GM12892 (cell line): ENCODE data around the gene AGR2.

Experiments
- POLR2A ChIP-seq: IDR thresholded peaks from 2 replicates; pipeline ENCODE4 v1.6.1; 2011; ENCODE audit warnings: low read depth, low read length, control low read depth
- POLR2AphosphoS5 ChIP-seq: IDR thresholded peaks from 2 replicates; pipeline ENCODE4 v1.6.1; 2011; ENCODE audit warnings: low read depth, low read length, control low read depth
- TAF1 ChIP-seq: IDR thresholded peaks from 2 replicates; pipeline ENCODE4 v1.6.1; 2011; ENCODE audit warnings: low read depth, mild to moderate bottlenecking, control low read depth, low read length, borderline replicate concordance

DNA sequence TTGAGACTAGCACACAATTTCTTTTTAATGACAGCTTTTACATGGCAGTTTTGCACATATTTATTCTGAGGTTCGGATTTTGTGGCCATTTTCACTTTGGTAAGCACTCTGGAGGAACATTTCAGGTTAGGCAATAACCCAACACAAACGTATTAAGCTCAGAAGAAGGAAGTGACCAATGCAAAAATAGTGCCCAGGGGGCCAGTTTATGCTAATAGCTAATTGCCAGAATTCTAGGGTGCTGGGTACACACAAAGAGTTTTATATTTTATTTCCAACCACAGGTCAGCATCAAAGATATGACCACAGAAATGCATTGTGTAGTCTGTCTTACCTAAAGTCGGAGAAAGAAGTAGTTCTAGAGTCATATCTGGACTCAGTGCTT lies 8.4 kb upstream of the AGR2 start:
- TF ChIP-seq TAF1 (no peak), POLR2A (no peak), POLR2AphosphoS5 (no peak)
